Central memory CD8-positive, alpha-beta T cell (primary cell): ENCODE results near the gene NEK7.

Experiments used
- ATAC-seq: fragments of 150-1000 bp; cut with Tn5 transposase; replicated peaks from 2 replicates; pipeline ENCODE4 v1.10.0; 2022; ENCODE audit warnings: mild to moderate bottlenecking, moderate FRiP score, moderate number of reproducible peaks; ENCODE audit not compliant: poor library complexity, severe bottlenecking; ENCODE audit errors: extremely low read depth
- DNase-seq, 2 donors: peaks; one replicate each; pipeline ENCODE4 v3.0.0; 2021; ENCODE audit warnings: low spot score in 2 of 2
- H3K27ac Mint-ChIP-seq: one replicate; pipeline ENCODE4 v1.8.0; 2022; ENCODE audit warnings: low read depth, mild to moderate bottlenecking, moderate library complexity, mixed read lengths
- H3K27me3 Mint-ChIP-seq: one replicate; pipeline ENCODE4 v1.8.0; 2022; ENCODE audit warnings: mixed read lengths
- H3K36me3 Mint-ChIP-seq: one replicate; pipeline ENCODE4 v1.8.0; 2022; ENCODE audit warnings: mild to moderate bottlenecking, moderate library complexity, mixed read lengths; ENCODE audit not compliant: insufficient read depth
- H3K4me1 Mint-ChIP-seq: one replicate; pipeline ENCODE4 v1.8.0; 2022; ENCODE audit warnings: mixed read lengths
- H3K4me3 Mint-ChIP-seq: one replicate; pipeline ENCODE4 v1.8.0; 2022; ENCODE audit warnings: mild to moderate bottlenecking, moderate library complexity, mixed read lengths
- H3K9me3 Mint-ChIP-seq: one replicate; pipeline ENCODE4 v1.8.0; 2022; ENCODE audit warnings: mixed read lengths

The NEK7 gene

DNA sequence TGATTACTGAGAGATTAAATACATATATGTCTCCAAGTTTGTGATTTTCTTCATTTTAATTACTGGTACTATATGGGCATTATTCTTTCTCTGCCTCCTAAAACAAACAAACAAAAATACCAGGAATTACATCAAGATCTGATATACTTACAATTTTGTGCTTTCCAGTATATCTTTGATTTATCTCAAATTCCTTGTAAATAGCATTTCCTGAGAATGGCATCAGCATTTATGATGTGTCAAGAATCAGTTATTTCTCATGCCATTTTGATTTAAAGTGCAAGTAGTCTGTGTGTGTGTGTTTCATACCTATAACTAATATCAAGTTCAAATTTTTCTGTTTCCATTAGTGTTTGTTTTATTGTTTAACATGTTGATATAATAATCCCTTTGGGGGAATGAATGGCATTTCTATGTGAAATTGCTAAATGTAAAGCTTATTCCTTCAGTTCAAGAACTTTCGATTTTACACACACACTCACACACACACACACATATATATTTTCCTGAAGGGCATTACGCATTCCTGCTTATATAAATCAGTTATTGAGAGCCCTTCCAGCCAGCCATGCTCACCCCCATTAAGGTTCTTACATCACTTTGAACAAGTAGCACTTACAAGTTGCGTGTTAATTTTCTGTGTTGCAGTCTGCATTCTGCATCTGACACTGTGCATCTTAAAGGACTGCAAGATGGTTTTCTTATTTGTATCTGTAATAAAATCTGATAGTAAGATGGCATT, 102.7 kb downstream of the NEK7 start:
- no peak overlapping the region for H3K27ac Mint-ChIP-seq

GRCh38 chr1:198261886-198262285, 105.1 kb downstream of the NEK7 start:
- no peaks in the 10 kb centered on the region for H3K27me3 Mint-ChIP-seq

More for the DNA sequence above, 102.7 kb downstream of the NEK7 start:
- Mint-ChIP-seq H3K36me3 (peaks cover 2% of the 10 kb centered on the region), H3K4me1 (peaks cover 53% of the 10 kb centered on the region), H3K4me3 (no peak overlapping the region), H3K27me3 (no peaks in the 10 kb centered on the region), H3K9me3 (no peaks in the 10 kb centered on the region)
- no peak for ATAC-seq
- no peak for DNase-seq

DNA sequence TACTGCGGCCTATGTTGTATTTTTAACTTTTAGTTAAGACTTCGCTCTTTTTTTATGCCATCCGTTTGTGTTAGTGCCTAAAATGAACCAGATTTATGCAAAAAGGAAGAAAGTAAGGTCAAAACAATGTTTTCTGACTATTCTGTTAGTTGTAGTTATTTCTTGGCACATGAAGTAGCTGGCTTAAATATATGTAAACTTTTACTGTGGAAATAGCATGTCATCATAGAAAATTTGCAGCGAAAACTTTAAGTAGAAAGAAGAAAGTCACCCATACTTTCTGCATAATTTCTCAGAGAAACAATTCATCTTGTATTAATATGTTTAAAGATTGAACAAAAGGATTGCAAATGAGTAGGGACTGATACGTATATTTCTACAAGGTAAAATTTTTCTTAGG, 106.4 kb downstream of the NEK7 start:
- no peaks in the 10 kb centered on the region for H3K27me3 Mint-ChIP-seq
- ATAC-seq (no peak), DNase-seq (no peak)
- H3K9me3 Mint-ChIP-seq: no peaks in the 10 kb centered on the region
- H3K36me3 Mint-ChIP-seq: no peaks in the 10 kb centered on the region
- peaks cover 34% of the 10 kb centered on the region for H3K4me1 Mint-ChIP-seq
- H3K4me3 Mint-ChIP-seq: no peak overlapping the region
- H3K27ac Mint-ChIP-seq: no peak overlapping the region

More at GRCh38 chr1:198261886-198262285, 105.1 kb downstream of the NEK7 start:
- no peak overlapping the region for H3K4me3 Mint-ChIP-seq
- H3K36me3 Mint-ChIP-seq: no peaks in the 10 kb centered on the region
- H3K9me3 Mint-ChIP-seq: no peaks in the 10 kb centered on the region
- peaks cover 41% of the 10 kb centered on the region for H3K4me1 Mint-ChIP-seq
- peak overlapping the region; percentile 54 for H3K27ac Mint-ChIP-seq
- DNase-seq: no peak
- no peak for ATAC-seq

- ATAC-seq: no peak
- Mint-ChIP-seq H3K27ac (no peak overlapping the region), H3K9me3 (no peaks in the 10 kb centered on the region), H3K36me3 (no peaks in the 10 kb centered on the region), H3K4me3 (no peak overlapping the region), H3K27me3 (no peaks in the 10 kb centered on the region), H3K4me1 (peaks cover 30% of the 10 kb centered on the region)
- no peak for DNase-seq
Measured at GRCh38 chr1:198264282-198264681, 107.5 kb downstream of the NEK7 start.

GRCh38 chr1:198265073-198265661, 108.4 kb downstream of the NEK7 start:
- Mint-ChIP-seq H3K27me3 (no peaks in the 10 kb centered on the region), H3K36me3 (no peaks in the 10 kb centered on the region), H3K9me3 (no peaks in the 10 kb centered on the region), H3K4me1 (peaks cover 21% of the 10 kb centered on the region), H3K27ac (no peak overlapping the region), H3K4me3 (no peak overlapping the region)
- ATAC-seq (no peak), DNase-seq (no peak)

DNA sequence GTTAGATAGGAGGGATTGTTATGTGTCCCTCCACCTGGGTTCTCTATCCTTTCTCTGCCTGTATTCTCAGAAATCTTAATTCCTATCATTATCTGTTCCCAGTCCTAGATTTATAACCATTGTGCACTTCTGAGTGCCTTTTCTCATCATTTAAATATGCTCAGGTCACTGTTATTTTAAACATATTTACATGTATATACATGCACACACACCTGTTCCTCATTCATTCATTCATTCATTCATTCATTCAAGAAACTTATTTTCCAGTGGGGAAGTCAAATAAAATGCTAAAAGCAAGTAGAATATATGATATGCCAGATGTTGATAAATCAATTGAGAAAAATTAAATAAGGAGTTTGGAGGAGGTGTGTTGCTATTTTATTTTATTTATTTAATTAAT, 110.3 kb downstream of the NEK7 start:
- Mint-ChIP-seq H3K9me3 (no peaks in the 10 kb centered on the region), H3K27ac (no peak overlapping the region), H3K4me3 (no peak overlapping the region), H3K4me1 (peaks cover 22% of the 10 kb centered on the region), H3K36me3 (no peaks in the 10 kb centered on the region), H3K27me3 (no peaks in the 10 kb centered on the region)
- ATAC-seq: no peak
- no peak for DNase-seq

DNA sequence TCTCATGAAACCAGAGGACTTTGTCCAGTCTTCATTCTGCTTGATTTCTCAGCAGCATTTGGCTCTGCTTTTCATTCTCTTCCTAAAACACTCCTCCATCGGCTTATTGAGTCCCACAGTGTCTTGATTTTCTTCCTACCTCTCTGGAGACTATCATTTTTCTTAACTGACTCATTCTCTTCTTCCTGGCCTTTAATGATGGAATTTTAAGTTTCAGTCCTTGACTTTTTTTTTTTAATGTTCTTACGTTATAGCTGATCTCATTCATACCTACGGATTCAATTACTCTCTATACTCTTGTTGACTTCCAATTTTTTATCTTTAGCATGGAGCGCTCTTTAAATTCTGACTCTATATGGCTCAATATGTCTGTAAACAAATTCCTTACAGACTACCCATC, 111.1 kb downstream of the NEK7 start:
- no peaks in the 10 kb centered on the region for H3K9me3 Mint-ChIP-seq
- H3K4me3 Mint-ChIP-seq: no peak overlapping the region
- no peaks in the 10 kb centered on the region for H3K27me3 Mint-ChIP-seq
- ATAC-seq (no peak), DNase-seq (no peak)
- no peak overlapping the region for H3K27ac Mint-ChIP-seq
- no peaks in the 10 kb centered on the region for H3K36me3 Mint-ChIP-seq
- peaks cover 27% of the 10 kb centered on the region for H3K4me1 Mint-ChIP-seq

DNA sequence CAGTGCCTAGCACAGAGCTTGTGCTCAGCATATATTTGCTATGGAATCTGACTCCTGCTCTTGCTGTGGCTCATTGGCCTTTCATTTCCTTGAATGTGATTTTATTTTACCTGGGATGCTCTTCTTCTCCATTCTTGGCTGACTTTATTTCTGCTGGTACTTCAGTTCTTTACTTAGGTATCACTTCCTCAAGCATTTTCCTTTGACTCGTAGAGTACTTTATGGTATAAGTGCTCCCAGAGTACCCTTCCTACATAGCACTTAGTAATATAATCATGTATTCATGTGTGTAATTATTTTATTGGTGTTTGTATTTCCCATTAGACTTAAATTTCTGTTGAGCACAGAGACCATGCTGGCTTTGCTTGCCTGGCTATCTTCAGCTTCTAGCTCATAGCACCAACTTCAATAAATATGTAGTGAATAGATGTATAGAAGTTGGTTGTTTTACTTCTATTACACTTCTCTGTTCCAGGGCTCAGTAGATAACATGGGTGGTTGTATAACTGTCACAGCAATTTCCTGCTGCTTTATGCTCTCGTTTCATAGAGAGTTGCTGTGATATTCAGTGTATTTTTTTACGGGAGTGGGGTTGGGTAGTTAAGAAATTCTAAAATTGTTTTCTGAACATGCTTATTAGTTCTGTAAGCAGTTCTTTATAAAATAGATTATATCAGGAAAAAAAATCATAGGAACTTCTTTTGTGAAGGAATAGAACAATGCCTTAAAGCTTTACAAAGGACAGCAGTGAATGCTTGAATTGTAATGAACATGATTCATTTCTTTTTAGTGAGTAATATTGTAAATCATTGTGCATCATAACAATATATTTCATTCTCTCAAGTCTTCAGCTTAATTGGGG, 112.2 kb downstream of the NEK7 start:
- ATAC-seq (no peak), DNase-seq (no peak)
- Mint-ChIP-seq H3K4me3 (no peak overlapping the region), H3K9me3 (no peaks in the 10 kb centered on the region), H3K27ac (no peak overlapping the region), H3K36me3 (peaks cover 1% of the 10 kb centered on the region), H3K27me3 (no peaks in the 10 kb centered on the region), H3K4me1 (peaks cover 29% of the 10 kb centered on the region)

DNA sequence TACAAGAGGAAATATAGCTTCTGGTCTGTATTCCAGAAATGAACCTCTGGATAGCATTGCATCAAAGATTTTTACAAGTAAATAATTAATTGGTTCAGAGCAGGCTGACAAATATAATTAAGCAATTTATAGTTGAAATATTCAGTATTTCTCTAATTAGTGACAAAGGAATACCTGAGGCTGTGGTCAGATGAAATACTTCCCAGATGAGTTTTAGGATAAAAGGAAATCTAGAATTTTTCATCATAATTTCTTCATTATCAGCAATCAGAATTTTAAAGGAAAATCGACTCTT, 112.8 kb downstream of the NEK7 start:
- H3K4me1 Mint-ChIP-seq: peaks cover 32% of the 10 kb centered on the region
- H3K27me3 Mint-ChIP-seq: no peaks in the 10 kb centered on the region
- ATAC-seq (no peak), DNase-seq (no peak)
- H3K9me3 Mint-ChIP-seq: no peaks in the 10 kb centered on the region
- H3K27ac Mint-ChIP-seq: no peak overlapping the region
- H3K36me3 Mint-ChIP-seq: peaks cover 1% of the 10 kb centered on the region
- H3K4me3 Mint-ChIP-seq: no peak overlapping the region

DNA sequence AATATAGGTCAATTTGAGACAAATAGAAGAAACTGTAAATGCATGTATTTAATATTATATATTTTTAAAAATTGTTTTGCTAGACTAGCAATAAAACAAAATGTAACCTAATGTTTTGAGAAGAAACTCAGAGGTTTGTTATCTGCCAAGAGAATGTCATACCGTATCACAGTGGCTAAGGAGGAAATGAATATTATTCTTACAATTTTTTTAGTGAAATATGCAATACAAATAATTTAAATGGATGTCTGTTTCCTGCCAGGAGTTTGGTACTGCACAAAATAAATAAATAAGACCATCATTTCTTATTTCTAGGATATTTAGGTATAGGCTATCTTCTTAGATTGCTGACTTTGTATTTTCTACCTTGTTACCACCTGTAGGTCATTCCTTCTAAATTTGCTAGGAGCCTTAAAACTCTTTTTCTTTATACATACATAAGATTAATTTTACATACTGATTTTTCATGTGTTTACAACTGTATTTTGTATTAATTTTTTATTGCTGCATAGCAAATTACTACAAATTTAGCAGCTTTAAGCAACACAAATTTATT, 113.6 kb downstream of the NEK7 start:
- H3K27me3 Mint-ChIP-seq: no peaks in the 10 kb centered on the region
- H3K36me3 Mint-ChIP-seq: peaks cover 1% of the 10 kb centered on the region
- no peak for ATAC-seq
- no peaks in the 10 kb centered on the region for H3K9me3 Mint-ChIP-seq
- DNase-seq: no peak
- H3K4me3 Mint-ChIP-seq: no peak overlapping the region
- H3K4me1 Mint-ChIP-seq: peaks cover 27% of the 10 kb centered on the region
- H3K27ac Mint-ChIP-seq: no peak overlapping the region

DNA sequence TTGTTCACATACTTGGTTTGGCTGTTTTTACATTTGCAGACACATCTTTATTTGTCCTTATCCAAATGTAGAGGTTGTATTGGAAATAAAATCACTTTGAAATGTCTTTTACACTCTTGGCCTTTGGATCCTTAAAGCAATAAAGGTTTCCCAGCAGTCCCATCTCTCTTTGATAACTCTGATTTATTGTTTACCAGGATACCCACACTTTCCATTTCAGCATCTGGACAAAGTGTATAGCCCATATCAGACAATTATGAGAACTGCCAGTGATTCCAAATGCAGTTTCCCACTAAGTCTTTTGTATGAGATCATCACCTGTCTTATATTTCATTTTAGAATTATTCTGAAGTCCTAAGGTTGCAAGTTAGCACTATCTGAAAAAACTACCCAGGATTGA, 114.7 kb downstream of the NEK7 start:
- no peak for ATAC-seq
- DNase-seq: no peak
- Mint-ChIP-seq H3K27ac (no peak overlapping the region), H3K4me1 (peaks cover 24% of the 10 kb centered on the region), H3K4me3 (no peak overlapping the region), H3K27me3 (no peaks in the 10 kb centered on the region), H3K9me3 (no peaks in the 10 kb centered on the region), H3K36me3 (peaks cover 1% of the 10 kb centered on the region)

DNA sequence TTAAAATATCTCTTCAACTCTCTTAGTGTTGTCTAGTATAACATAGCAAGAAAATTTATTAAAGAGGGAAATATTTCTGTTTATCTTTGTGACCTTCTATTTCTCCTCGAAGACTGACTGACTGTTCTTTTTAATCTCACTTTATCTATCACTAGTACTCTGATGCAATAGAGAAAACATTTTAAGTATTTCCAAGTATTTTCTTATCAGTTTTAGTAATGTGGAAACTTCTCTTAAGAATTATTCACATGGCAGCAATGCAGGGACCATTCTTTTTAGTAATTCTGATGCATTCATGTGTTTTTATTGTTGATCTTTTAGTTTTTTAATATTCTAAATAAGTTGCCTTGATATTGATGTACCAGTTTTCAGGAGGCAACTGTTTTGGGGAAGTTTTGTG, 115.7 kb downstream of the NEK7 start:
- peaks cover 1% of the 10 kb centered on the region for H3K36me3 Mint-ChIP-seq
- H3K4me3 Mint-ChIP-seq: no peak overlapping the region
- no peaks in the 10 kb centered on the region for H3K9me3 Mint-ChIP-seq
- no peak overlapping the region for H3K27ac Mint-ChIP-seq
- H3K4me1 Mint-ChIP-seq: peaks cover 24% of the 10 kb centered on the region
- no peak for ATAC-seq
- H3K27me3 Mint-ChIP-seq: no peaks in the 10 kb centered on the region
- no peak for DNase-seq
